ENCODE data around the gene PARD6A. TPM values are rescaled to one million over a fixed set of nuclear protein-coding genes. Genes with fewer than 3 reads are reported as not detected.

PARD6A gene
- total RNA-seq, 1 experiment from 2014 or later = 7.1 TPM

GRCh38 chr16:67657751-67658518 is 2.8 kb upstream of the PARD6A start:
- POLR2A ChIA-PET = no interaction called here
- no peak overlapping the region for H3K27ac Mint-ChIP-seq (ENCODE audit: unreplicated experiment)
- intact Hi-C loops (cut with micrococcal nuclease; ENCODE audit: unreplicated experiment) = no loop called here
- Histone ChIP-seq H3K27me3 (replicated peaks; ENCODE audit: control insufficient read depth, insufficient read depth, low read length) (no peaks in the 10 kb centered on the region), H3K9me3 (no peaks in the 10 kb centered on the region), H3K4me1 (peaks cover 18% of the 10 kb centered on the region), H3K36me3 (ENCODE audit: control insufficient read depth, insufficient read depth, low read length) (no peaks in the 10 kb centered on the region), H3K4me3 (ENCODE audit: low read depth, low read length) (no peak overlapping the region)
- peaks cover 43% of the 10 kb centered on the region for H3K36me3 Mint-ChIP-seq (ENCODE audit: insufficient read depth, unreplicated experiment)
- no peaks in the 10 kb centered on the region for H3K27me3 Mint-ChIP-seq (ENCODE audit: insufficient read depth, unreplicated experiment)
- H3K4me3 Mint-ChIP-seq (ENCODE audit: unreplicated experiment) = no peak overlapping the region
- no TSS peak for BruUV-seq (replicated peaks)
- peak in 1 of 2 experiments; percentile 37 for DNase-seq
- H3K4me1 Mint-ChIP-seq (ENCODE audit: low read depth, unreplicated experiment) = no peaks in the 10 kb centered on the region
- H3K9me3 Mint-ChIP-seq (ENCODE audit: unreplicated experiment) = no peaks in the 10 kb centered on the region
- no peak for TF ChIP-seq CTCF (IDR thresholded peaks at IDR 0.05; ENCODE audit: insufficient read depth in 1 of 2, low read depth in 1 of 2, low read length in 1 of 2, severe bottlenecking in 1 of 2, unreplicated experiment in 1 of 2)
- CTCF ChIA-PET = interaction anchor here (0.6 to 3.5 kb wide), 3 partner anchors 15 to 137 kb away, joined by 3 to 38 read pairs (median 3); no protein-coding TSS in a partner anchor

GRCh38 chr16:67658849-67659674 is 1.7 kb upstream of the PARD6A start:
- ChIA-PET CTCF (interaction anchor here (1.9 to 3.5 kb wide), 3 partner anchors 14 to 178 kb away, joined by 6 to 38 read pairs (median 10); partner anchors contain the start of genes ATP6V0D1 and CARMIL2), POLR2A (interaction anchor here (0.5 kb wide), 1 partner anchor 97 kb away, joined by 12 read pairs; no protein-coding TSS in a partner anchor)
- no peak for DNase-seq
- Mint-ChIP-seq H3K9me3 (ENCODE audit: unreplicated experiment) (no peaks in the 10 kb centered on the region), H3K36me3 (ENCODE audit: insufficient read depth, unreplicated experiment) (peaks cover 38% of the 10 kb centered on the region), H3K27ac (ENCODE audit: unreplicated experiment) (peak overlapping the region; percentile 96), H3K27me3 (ENCODE audit: insufficient read depth, unreplicated experiment) (no peaks in the 10 kb centered on the region), H3K4me3 (ENCODE audit: unreplicated experiment) (peak overlapping the region; percentile 96), H3K4me1 (ENCODE audit: low read depth, unreplicated experiment) (no peaks in the 10 kb centered on the region)
- BruUV-seq (replicated peaks) = no TSS peak
- Histone ChIP-seq H3K9me3 (no peaks in the 10 kb centered on the region), H3K4me3 (ENCODE audit: low read depth, low read length) (peak overlapping the region; percentile 52), H3K27me3 (replicated peaks; ENCODE audit: control insufficient read depth, insufficient read depth, low read length) (no peaks in the 10 kb centered on the region), H3K4me1 (peaks cover 12% of the 10 kb centered on the region), H3K36me3 (ENCODE audit: control insufficient read depth, insufficient read depth, low read length) (no peaks in the 10 kb centered on the region)
- intact Hi-C loops (cut with micrococcal nuclease; ENCODE audit: unreplicated experiment) = no loop called here
- TF ChIP-seq CTCF (IDR thresholded peaks at IDR 0.05; ENCODE audit: insufficient read depth in 1 of 2, low read depth in 1 of 2, low read length in 1 of 2, severe bottlenecking in 1 of 2, unreplicated experiment in 1 of 2) = no peak
